Stimulated activated CD4-positive, alpha-beta T cell treated with anti-CD3 and anti-CD28 coated beads, Interleukin-2, amount 100 ng/mL, for 4 hours (primary cell): ENCODE results near the gene SPTLC3.

Experiments used
- DNase-seq: peaks from one replicate; pipeline ENCODE4 v3.0.0-alpha.2; 2020; ENCODE audit warnings: low read depth

Gene SPTLC3

GRCh38 chr20:12984863-12985262 is 23.9 kb upstream of the SPTLC3 start:
- DNase-seq = no peak

GRCh38 chr20:12987261-12987660 is 21.5 kb upstream of the SPTLC3 start:
- DNase-seq = no peak

GRCh38 chr20:12989586-12990115 is 19.1 kb upstream of the SPTLC3 start:
- no peak for DNase-seq

- no peak for DNase-seq
These were observed 11.6 kb upstream of the SPTLC3 start for GRCh38 chr20:12997128-12997655.

GRCh38 chr20:12998046-12998445 is 10.7 kb upstream of the SPTLC3 start:
- no peak for DNase-seq

- DNase-seq = no peak
These were observed 9.6 kb upstream of the SPTLC3 start for GRCh38 chr20:12999201-12999600.

- no peak for DNase-seq
These were observed 6.5 kb upstream of the SPTLC3 start for GRCh38 chr20:13002251-13002650.

GRCh38 chr20:13006825-13007224 is 1.9 kb upstream of the SPTLC3 start:
- no peak for DNase-seq

DNA sequence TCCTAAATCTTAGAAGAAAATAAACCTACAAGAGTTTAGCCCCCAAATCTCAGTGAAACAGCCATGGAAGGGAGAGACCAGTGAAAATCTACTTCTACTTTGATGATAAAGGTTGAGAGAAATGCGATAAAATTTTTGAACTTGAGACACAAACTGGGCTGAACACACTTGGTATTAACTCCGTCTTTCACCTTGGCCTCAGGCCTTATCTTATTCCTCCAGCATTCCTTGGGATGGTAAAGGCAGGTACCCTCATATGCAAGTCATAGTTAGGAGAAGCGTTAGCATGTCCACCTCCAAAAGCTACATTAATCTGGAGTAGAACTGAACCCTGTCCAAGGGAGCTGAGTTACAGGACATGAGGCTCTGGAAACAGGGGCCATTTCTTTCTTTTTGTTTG is 1.2 kb upstream of the SPTLC3 start:
- no peak for DNase-seq

DNA sequence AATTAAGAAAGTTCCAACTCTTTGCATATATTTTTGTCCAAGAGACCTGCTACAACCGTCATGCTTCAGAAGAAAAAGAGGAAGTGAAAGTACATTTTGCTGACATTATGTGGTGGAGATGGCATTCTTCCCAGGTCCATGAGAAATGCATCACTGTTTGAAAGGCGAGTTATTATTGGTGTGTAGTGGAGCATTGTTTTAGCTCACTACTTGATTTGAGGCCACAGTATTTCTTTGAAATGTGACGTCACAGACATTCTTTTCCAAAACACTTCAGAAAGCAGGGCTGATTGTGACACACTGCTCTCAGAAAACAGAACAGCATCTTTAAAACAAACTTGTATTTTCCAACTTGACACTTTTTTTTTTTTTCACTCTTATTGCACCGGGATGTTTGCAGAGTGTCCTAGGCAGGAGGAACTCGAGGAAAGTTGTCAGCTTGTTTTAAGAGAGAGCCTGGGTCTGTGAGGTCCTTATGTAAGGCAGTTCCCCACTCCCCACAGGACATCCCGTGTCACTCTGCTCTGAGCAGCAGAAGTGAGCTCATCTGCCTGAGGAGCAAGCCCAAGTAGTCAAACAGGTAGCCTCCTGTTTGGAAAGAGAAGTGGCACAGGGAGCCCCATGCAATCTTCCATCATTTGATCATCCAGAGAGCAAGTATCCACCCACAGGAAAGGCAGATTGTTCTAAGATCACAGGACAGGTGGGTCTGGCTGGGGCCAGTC is 1.1 kb downstream of the SPTLC3 start:
- no peak for DNase-seq

GRCh38 chr20:13012886-13013285 is 4.1 kb downstream of the SPTLC3 start:
- DNase-seq = no peak

DNA sequence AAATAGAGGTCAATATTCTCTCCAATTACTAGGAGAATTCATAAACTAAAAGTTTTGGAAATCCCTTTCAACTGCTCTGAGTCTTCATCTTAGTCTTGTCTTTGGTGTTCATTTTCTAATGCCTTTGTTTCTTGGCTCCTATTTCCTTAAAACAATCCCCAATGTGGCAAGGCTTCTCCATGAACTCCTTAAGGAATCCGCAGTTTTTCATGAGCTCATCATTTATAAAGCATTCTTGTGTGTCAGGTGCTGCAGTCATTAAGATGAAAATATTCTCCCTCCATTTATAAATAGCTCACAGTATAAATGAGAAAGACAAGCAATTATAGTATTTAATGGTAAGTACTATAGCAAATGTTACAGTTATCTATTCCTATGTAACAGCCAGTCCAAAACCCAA is 4.6 kb downstream of the SPTLC3 start:
- DNase-seq = no peak

DNA sequence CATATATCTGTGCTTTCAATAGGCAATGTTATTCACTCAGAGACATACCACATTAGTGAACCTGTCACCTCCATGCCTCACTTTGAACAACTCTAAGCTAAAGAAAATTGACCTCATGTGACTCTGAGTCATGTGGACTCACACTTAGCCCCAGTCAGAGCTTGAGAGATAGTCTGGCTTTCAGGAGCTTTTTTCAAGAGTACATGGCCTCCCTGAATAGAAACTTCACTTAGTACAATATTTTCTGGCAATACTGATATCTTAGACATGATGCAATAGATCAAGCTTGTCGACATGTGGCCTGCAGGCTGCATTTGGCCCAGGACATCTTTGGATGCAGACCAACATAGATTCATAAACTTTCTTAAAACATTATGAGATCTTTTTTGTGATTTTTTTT is 8.5 kb downstream of the SPTLC3 start:
- no peak for DNase-seq

DNA sequence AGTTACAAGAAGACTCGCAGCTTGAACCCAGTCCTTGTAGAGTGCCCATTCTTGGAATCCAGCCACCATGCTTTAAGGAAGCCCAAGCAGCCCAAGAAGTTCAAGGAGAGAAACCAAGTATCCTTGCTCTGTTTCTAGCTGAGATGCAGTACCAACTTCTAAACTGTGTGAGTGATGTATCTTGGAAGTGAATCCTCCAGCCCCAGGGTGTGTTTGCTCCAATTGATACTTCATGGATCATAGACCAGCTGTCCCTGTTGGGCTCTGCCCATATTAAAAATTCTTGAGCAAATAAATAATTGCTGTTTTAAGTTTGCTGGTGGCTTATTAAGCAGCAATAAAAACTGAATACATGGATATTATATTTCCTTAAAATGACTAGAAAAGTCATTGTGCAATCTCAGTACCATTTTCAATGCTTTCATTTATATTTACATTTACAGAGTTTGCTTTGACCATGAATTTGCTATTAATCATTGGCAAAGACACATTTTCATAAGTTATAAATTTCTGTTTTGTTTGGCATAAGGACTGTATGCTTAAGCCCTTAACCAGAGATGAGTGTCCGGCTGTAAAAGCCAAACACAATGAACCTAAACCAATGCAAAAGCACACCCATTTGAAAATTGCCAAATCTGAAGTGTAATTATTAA is 9.2 kb downstream of the SPTLC3 start:
- DNase-seq = no peak

DNA sequence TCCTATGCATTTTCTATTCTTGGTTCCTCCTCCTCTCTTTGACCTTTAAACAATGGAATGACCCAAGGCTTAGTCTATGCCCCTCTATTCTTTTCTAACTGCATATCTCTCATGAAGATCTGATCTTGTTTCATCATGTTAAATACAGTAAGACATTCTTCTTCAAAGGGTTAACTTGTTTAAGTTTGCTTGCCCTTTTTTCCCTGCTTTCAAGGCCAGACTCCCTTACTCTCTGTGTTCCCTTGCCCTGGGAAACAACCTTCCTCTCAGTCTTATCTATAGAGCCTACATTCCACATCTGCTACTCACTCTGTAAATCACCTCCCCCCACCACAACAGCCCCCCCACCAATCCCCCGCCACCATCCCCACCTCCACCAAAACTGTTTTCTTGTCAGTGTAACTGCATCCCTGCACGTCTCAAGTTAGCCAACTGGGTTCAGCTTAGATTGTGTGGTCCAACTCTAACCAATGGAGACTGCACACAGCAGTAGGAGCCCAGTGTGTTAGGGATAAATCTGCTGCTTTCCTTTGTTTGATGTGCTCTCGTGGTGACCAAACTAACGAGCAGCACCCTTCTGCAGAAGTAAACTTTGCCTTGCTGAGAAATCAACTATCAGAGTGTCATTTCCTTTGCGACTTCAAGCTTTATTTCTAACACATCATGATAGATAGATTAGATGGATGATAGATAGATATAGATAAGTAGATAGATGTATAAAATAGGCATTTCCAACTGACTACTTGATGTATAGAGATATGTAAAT is 12.6 kb downstream of the SPTLC3 start:
- no peak for DNase-seq

- no peak for DNase-seq
These were observed 13.8 kb downstream of the SPTLC3 start for GRCh38 chr20:13022401-13023155.

GRCh38 chr20:13024596-13024995 is 15.8 kb downstream of the SPTLC3 start:
- no peak for DNase-seq

DNA sequence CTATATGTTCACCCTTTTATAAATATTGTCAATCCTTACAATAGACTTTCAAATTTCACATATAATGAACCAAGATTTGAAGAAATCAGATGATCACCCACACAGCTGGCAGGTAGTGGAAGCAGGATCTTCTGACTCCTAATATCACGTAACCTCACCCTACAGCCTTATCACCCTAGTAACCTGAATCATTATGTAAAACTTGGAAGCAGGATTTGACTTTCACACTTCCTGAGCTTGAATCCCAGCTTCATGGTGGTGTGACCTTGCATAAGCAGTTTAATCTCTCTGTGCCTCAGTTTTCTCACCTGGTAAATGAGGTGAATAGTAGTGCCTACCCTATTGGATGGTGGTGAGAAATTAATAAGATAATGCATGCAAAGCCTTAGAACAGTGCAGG is 16.4 kb downstream of the SPTLC3 start:
- DNase-seq = no peak

DNA sequence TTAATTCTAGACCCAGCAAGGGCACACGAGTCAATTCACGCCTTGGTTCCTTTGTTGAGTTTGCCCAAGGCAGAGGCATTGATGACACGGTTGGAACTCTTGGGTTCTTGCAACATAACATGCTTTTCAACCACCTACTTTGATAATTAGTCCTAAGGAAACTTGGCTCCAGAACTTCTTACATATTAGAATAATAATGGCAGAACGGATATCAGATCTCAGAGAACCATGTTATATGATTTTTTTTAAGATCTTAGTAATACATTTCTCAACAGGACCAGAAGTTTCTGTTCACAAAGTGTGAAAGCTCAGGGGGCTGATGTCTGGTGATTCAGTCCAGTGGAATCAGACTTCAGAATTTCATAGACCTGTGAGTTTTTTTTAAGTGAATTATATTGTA is 19.2 kb downstream of the SPTLC3 start:
- DNase-seq = no peak

GRCh38 chr20:13028673-13029072 is 19.9 kb downstream of the SPTLC3 start:
- DNase-seq = no peak

DNA sequence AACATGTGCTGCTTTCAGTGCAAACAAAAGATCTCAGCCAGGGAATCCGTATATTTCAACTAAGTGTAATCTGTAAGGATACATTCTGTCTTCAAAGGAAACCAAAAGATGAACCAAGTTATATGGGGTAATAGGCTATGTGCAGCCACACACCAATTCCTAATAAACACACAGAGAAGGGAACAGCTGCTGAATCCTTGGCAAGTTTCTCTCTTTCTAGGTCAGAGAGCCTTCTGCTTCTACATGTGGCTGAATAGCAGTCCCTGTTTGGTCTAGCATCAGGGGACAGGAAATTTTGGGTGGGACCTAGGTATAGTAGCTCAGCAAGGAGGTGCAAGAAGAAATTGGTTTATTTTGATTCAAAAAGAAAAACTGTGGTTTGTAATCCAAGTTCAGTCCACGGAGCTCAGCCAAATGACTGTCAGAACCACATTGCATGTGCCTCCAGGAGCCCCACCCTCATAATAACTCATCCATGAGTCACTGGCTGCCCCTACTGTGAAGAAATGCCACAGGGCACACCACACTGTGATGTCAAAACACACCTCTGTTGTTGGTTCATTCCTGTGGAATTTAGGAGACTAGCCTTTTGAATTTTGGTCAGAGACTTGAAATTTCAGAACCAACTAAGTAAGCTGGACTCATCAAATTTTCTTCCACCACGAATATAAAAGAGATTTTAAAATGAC is 21.1 kb downstream of the SPTLC3 start:
- DNase-seq = no peak
